Fibroblast of lung (primary cell): ENCODE results near the gene FBLIM1.

ENCODE experiments used
- EZH2 ChIP-seq: IDR thresholded peaks from 2 replicates; pipeline ENCODE4 v1.5.1; 2012; ENCODE audit warnings: low read length, control low read depth, mild to moderate bottlenecking; ENCODE audit errors: missing control alignments
- TF ChIP-seq, protein P1 (sequence below), 2 donors: IDR thresholded peaks in 1 of 2; conservative IDR thresholded peaks in 1 of 2; 1 replicate in 1 of 2; 2 replicates in 1 of 2; pipeline ENCODE4 v1.5.1; 2011 to 2012; ENCODE audit warnings: low read length in 2 of 2, control low read depth in 1 of 2, inconsistent platforms in 1 of 2, low read depth in 1 of 2, mild to moderate bottlenecking in 1 of 2

DNA sequence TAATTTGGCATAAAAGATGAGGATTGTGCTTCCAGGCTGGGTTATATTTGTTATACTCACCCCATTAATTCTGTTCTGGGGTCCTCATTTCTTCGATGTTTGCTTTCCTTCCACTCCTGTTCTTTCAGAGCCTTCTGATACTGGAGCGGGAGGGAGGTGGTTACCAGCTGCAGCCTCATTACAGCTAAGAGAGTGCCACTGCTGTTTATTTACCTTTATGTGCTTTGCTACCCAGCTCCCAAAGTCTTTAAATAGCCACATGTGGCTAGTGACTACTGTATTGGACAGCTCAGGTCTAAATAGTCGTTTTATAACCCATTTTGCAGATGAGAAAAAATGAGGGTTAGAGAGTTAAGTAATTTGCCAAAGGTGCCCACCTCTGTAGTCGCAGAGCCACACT, 49.4 kb upstream of the FBLIM1 start:
- TF ChIP-seq, protein P1, sequence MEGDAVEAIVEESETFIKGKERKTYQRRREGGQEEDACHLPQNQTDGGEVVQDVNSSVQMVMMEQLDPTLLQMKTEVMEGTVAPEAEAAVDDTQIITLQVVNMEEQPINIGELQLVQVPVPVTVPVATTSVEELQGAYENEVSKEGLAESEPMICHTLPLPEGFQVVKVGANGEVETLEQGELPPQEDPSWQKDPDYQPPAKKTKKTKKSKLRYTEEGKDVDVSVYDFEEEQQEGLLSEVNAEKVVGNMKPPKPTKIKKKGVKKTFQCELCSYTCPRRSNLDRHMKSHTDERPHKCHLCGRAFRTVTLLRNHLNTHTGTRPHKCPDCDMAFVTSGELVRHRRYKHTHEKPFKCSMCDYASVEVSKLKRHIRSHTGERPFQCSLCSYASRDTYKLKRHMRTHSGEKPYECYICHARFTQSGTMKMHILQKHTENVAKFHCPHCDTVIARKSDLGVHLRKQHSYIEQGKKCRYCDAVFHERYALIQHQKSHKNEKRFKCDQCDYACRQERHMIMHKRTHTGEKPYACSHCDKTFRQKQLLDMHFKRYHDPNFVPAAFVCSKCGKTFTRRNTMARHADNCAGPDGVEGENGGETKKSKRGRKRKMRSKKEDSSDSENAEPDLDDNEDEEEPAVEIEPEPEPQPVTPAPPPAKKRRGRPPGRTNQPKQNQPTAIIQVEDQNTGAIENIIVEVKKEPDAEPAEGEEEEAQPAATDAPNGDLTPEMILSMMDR (conservative IDR thresholded peaks at IDR 0.05 in 1 of 2, IDR thresholded peaks at IDR 0.05 in 1 of 2; ENCODE audit: low read depth in 1 of 2, low read length in 2 of 2): no peak
- no peak for TF ChIP-seq EZH2
